Measurements from ENCODE around the gene VAT1L.

- TF ChIP-seq POLR2A (IDR thresholded peaks at IDR 0.05) (no peak), EP300 (IDR thresholded peaks at IDR 0.05; ENCODE audit: low read depth) (no peak)
These were observed 199.4 kb downstream of the VAT1L start for GRCh38 chr16:77987810-77988209.
